GM12872 (cell line): ENCODE data around the gene SPATA13.

Experiments used
- CTCF ChIP-seq: IDR thresholded peaks from 3 replicates; pipeline ENCODE4 v1.5.1; 2011; ENCODE audit warnings: low read depth, mild to moderate bottlenecking, low read length, moderate library complexity; ENCODE audit not compliant: insufficient read depth

Gene SPATA13

GRCh38 chr13:24172071-24172470, 11.6 kb downstream of the SPATA13 start:
- TF ChIP-seq CTCF, result no peak

DNA sequence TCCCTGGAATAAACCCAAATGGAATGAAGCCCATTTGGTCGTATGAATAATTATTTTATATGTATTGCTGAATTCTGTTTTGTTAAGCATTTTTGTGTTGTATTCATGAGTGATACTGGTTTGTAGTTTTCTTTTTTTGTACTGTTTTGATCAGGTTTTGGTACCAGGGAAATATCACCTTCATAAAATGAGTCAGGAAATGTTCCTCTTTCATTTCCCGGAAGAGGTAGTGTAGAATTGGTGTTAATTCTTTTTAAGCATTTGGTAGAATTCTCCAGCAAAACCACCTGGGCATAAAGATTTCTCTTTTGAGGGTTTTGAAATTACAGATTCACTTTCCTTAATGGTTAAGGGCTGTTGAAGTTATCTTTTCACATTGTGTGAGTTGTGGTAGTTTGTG, 13.3 kb downstream of the SPATA13 start:
- no peak for TF ChIP-seq CTCF

GRCh38 chr13:24175847-24176246, 15.3 kb downstream of the SPATA13 start:
- TF ChIP-seq CTCF, result no peak

DNA sequence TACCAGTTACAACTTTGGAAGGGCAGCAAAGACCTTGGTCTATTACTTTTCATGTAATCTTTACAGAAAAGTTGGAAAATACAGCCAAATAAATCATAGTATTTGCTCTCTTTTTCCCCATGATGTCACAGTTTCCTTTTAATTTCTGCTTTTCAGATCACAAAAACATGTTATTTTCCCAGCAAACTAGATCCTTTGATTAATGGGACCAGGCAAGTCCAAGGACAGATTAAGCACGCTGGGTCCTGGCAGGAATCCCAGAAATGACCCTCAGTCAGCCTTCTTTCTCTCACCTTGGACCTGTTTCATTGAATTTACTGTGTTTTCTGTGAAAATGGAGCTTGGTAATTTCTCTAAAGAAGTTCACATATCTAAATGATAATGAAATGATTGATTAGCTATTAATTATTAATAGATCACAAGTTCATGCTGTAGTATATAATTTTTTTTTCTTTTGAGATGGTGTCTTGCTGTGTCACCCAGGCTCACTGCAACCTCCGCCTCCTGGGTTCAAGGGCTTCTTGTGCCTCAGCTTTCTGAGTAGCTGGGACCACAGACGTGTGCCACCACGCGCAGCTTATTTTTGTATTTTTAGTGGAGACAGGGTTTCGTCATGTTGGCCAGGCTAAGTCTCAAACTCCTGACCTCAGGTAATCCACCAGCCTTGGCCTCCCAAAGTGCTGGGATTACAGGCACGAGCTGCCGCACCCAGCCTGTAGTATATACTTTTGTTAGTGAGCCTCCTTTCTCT, 16.0 kb downstream of the SPATA13 start:
- TF ChIP-seq CTCF, result no peak

DNA sequence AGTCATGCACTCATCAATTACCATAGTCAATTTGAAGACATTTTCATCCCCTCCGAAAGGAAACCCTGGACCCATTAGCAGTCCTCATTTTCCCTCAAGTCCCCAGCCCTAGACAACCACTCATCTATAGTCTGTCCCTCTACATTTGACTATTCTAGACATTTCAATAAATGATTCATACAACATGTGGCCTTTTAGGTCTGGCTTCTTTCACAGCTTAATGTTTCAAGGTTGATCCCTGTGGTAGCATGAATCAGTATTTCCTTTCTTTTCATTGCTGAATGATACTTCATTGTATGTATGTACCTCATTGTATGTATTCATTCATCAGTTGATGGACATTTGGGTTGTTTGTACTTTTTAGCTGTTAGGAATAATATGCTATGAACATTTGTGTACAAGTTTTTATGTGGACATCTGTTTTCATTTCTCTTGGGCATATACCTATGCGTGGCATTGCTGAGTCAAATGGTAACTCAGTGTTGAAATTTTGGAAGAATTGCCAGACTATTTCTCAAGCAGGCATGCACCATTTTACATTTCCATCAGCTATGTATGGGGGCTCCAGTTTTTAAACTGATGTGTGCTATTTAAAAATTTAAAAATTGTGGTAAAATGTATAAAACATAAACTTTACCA, 18.4 kb downstream of the SPATA13 start:
- no peak for TF ChIP-seq CTCF

DNA sequence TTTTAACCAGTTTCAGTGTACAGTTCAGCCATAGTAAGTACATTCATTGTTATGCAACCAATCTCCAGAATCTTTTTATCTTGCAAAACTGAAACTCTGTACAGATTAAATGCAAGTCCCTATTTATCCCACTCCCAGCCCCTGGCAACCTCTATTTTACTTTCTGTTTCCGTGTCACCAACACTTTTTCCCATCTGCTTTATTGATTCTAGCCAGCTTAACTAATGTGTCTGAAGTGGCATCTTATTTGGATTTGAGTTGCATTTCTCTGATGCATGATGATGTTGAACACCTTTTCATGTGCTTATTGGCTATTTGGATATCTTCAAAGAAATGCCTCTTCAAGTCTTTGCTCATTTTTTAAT, 18.9 kb downstream of the SPATA13 start:
- no peak for TF ChIP-seq CTCF

DNA sequence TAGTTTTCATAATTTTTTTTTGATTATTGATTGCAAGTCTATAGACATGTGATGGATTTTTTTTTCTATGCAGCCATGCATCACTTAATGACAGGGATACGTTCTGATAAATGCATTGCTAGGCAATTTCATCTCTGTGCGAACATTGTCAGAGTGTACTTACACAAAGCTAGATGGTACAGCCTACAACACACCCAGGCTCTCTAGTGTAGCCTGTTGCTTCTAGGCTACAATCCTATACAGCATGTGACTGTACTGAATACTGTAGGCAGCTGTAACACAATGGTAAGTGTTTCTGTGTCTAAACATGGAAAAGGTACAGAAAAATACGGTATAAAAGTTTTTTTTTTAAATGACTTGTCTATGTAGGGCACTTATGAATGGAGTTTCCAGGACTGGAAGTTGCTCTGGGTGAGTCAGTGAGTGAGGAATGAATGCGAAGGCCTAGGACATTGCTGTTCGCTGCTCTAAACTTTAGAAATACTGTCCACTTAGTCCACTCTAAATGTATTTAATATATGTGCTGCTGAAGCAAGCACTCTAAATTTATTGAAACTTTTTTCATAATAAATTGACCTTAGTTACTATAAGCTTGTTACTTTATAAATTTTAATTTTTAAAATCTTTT, 20.3 kb downstream of the SPATA13 start:
- no peak for TF ChIP-seq CTCF
